Neural progenitor cell (in vitro differentiated cells): ENCODE measurements around the gene SLAIN2. TPM values are rescaled to one million over a fixed set of nuclear protein-coding genes. Genes with fewer than 3 reads are reported as not detected.
A peak's percentile ranks its signal among the peaks of the same experiment; 100 is the strongest.

Source experiments
- DNase-seq: peaks from one replicate; pipeline ENCODE4 v3.0.0-alpha.2; 2016; ENCODE audit warnings: low spot score
- H2AFZ ChIP-seq: fragments of 200-600 bp; sonication (generic); replicated peaks from 2 replicates; pipeline ENCODE4 v1.6.1; 2016; ENCODE audit warnings: antibody characterized with exemption
- H3F3A ChIP-seq: fragments of 200-600 bp; sonication (generic); 2 replicates; pipeline ENCODE4 v1.6.1; 2016; ENCODE audit warnings: antibody characterized with exemption, low read depth
- H3K27ac ChIP-seq: fragments of 200-600 bp; sonication (generic); 2 replicates; pipeline ENCODE4 v1.5.1; 2016; ENCODE audit warnings: mild to moderate bottlenecking
- H3K27me3 ChIP-seq: fragments of 200-600 bp; sonication (generic); 2 replicates; pipeline ENCODE4 v1.6.1; 2016; ENCODE audit warnings: mild to moderate bottlenecking, moderate library complexity
- H3K36me3 ChIP-seq: fragments of 200-600 bp; sonication (generic); 2 replicates; pipeline ENCODE4 v1.5.1; 2016
- H3K4me1 ChIP-seq: fragments of 200-600 bp; sonication (generic); 2 replicates; pipeline ENCODE4 v1.6.1; 2016; ENCODE audit warnings: mixed run types
- H3K4me2 ChIP-seq: fragments of 200-600 bp; sonication (generic); 2 replicates; pipeline ENCODE4 v1.6.1; 2016
- H3K4me3 ChIP-seq: fragments of 200-600 bp; sonication (generic); 2 replicates; pipeline ENCODE4 v1.5.1; 2016
- H3K79me2 ChIP-seq: fragments of 200-600 bp; sonication (generic); 2 replicates; pipeline ENCODE4 v1.6.1; 2016; ENCODE audit warnings: low read depth
- H3K9ac ChIP-seq: fragments of 200-600 bp; sonication (generic); 2 replicates; pipeline ENCODE4 v1.6.1; 2016
- H3K9me3 ChIP-seq: fragments of 200-600 bp; sonication (generic); 2 replicates; pipeline ENCODE4 v1.5.1; 2016; ENCODE audit warnings: low read depth
- H4K20me1 ChIP-seq: fragments of 200-600 bp; sonication (generic); 2 replicates; pipeline ENCODE4 v1.6.1; 2016; ENCODE audit warnings: low read depth
- H3K27ac Mint-ChIP-seq: 3 replicates; pipeline ENCODE4 v1.8.0; 2021; ENCODE audit warnings: mixed read lengths
- H3K27me3 Mint-ChIP-seq: 2 replicates; pipeline ENCODE4 v1.8.0; 2022; ENCODE audit warnings: low read depth, mild to moderate bottlenecking, inconsistent platforms, moderate library complexity, mixed read lengths; ENCODE audit not compliant: insufficient read depth
- H3K36me3 Mint-ChIP-seq: 3 replicates; pipeline ENCODE4 v1.8.0; 2021; ENCODE audit warnings: mixed read lengths
- H3K4me1 Mint-ChIP-seq: 3 replicates; pipeline ENCODE4 v1.8.0; 2021; ENCODE audit warnings: mixed read lengths
- H3K4me3 Mint-ChIP-seq: 3 replicates; pipeline ENCODE4 v1.8.0; 2021; ENCODE audit warnings: mild to moderate bottlenecking, moderate library complexity, mixed read lengths
- H3K9me3 Mint-ChIP-seq: 3 replicates; pipeline ENCODE4 v1.8.0; 2020; ENCODE audit warnings: mixed read lengths
- CTCF ChIP-seq: fragments of 200-600 bp; sonication (generic); IDR thresholded peaks from 2 replicates; pipeline ENCODE4 v1.5.1; 2017; ENCODE audit warnings: antibody characterized with exemption, mild to moderate bottlenecking
- EZH2 ChIP-seq: fragments of 200-600 bp; sonication (generic); IDR thresholded peaks from 2 replicates; pipeline ENCODE4 v1.6.1; 2017; ENCODE audit warnings: antibody characterized with exemption, mild to moderate bottlenecking, moderate library complexity
- EZH2phosphoT487 ChIP-seq: fragments of 200-600 bp; sonication (generic); IDR thresholded peaks from 2 replicates; pipeline ENCODE4 v1.6.1; 2017; ENCODE audit warnings: antibody characterized with exemption
- total RNA-seq: library from RNA; depleted of rRNA; stranded (reverse); fragments of >200 nt; gene quantifications from 2 replicates; pipeline ENCODE4 v1.2.3, GENCODE V29; 2015; ENCODE audit warnings: low replicate concordance

The SLAIN2 gene
- total RNA-seq, 1 donor from 2014 or later, result 25.4 TPM

GRCh38 chr4:48428926-48429325 is 87.6 kb downstream of the SLAIN2 start:
- DNase-seq, result no peak
- no peaks in the 10 kb centered on the region for H3K9me3 ChIP-seq
- peaks cover 17% of the 10 kb centered on the region for H3K4me1 ChIP-seq
- H3K79me2 ChIP-seq, result no peaks in the 10 kb centered on the region
- no peaks in the 10 kb centered on the region for H3K27me3 ChIP-seq
- peak overlapping the region; percentile 16 for H3K4me2 ChIP-seq
- Mint-ChIP-seq H3K4me1 (no peaks in the 10 kb centered on the region), H3K27me3 (no peaks in the 10 kb centered on the region), H3K4me3 (no peak overlapping the region), H3K36me3 (peaks cover 2% of the 10 kb centered on the region), H3K27ac (no peak overlapping the region), H3K9me3 (no peaks in the 10 kb centered on the region)
- H4K20me1 ChIP-seq, result no peaks in the 10 kb centered on the region
- H3K9ac ChIP-seq, result no peak overlapping the region
- no peak overlapping the region for H3K4me3 ChIP-seq
- peaks cover 11% of the 10 kb centered on the region for H3F3A ChIP-seq
- no peak overlapping the region for H2AFZ ChIP-seq
- H3K27ac ChIP-seq, result peak overlapping the region; percentile 88
- TF ChIP-seq EZH2 (no peak), EZH2phosphoT487 (no peak), CTCF (no peak)
- H3K36me3 ChIP-seq, result no peaks in the 10 kb centered on the region

GRCh38 chr4:48429709-48430474 is 88.6 kb downstream of the SLAIN2 start:
- Histone ChIP-seq H3K4me3 (no peak overlapping the region), H3K79me2 (no peaks in the 10 kb centered on the region), H3F3A (peaks cover 11% of the 10 kb centered on the region), H2AFZ (no peak overlapping the region), H3K9ac (no peak overlapping the region), H3K36me3 (no peaks in the 10 kb centered on the region), H3K4me1 (peaks cover 17% of the 10 kb centered on the region), H3K27ac (peak overlapping the region; percentile 88), H3K4me2 (peak overlapping the region; percentile 59), H3K9me3 (no peaks in the 10 kb centered on the region), H4K20me1 (no peaks in the 10 kb centered on the region), H3K27me3 (no peaks in the 10 kb centered on the region)
- no peak overlapping the region for H3K27ac Mint-ChIP-seq
- peak; percentile 73 for DNase-seq
- H3K36me3 Mint-ChIP-seq, result peaks cover 2% of the 10 kb centered on the region
- H3K4me3 Mint-ChIP-seq, result no peak overlapping the region
- no peaks in the 10 kb centered on the region for H3K4me1 Mint-ChIP-seq
- TF ChIP-seq EZH2phosphoT487, result no peak
- no peak for TF ChIP-seq EZH2
- no peak for TF ChIP-seq CTCF
- H3K27me3 Mint-ChIP-seq, result no peaks in the 10 kb centered on the region
- no peaks in the 10 kb centered on the region for H3K9me3 Mint-ChIP-seq

GRCh38 chr4:48431401-48431800 is 90.1 kb downstream of the SLAIN2 start:
- Histone ChIP-seq H3K79me2 (no peaks in the 10 kb centered on the region), H4K20me1 (no peaks in the 10 kb centered on the region), H3F3A (peaks cover 11% of the 10 kb centered on the region), H3K9me3 (no peaks in the 10 kb centered on the region), H2AFZ (no peak overlapping the region), H3K27me3 (no peaks in the 10 kb centered on the region), H3K27ac (no peak overlapping the region), H3K4me2 (no peak overlapping the region), H3K4me3 (no peak overlapping the region), H3K9ac (no peak overlapping the region), H3K36me3 (no peaks in the 10 kb centered on the region), H3K4me1 (peaks cover 17% of the 10 kb centered on the region)
- Mint-ChIP-seq H3K4me1 (no peaks in the 10 kb centered on the region), H3K4me3 (no peak overlapping the region), H3K27ac (no peak overlapping the region), H3K27me3 (no peaks in the 10 kb centered on the region), H3K9me3 (no peaks in the 10 kb centered on the region), H3K36me3 (peaks cover 2% of the 10 kb centered on the region)
- DNase-seq, result no peak
- no peak for TF ChIP-seq CTCF
